ENCODE measurements around the gene CD27.

Gene CD27

GRCh38 chr12:6443361-6443983 lies 1.3 kb upstream of the CD27 start:
- H3K4me3 ChIP-seq (ENCODE audit: low read length), result no peak overlapping the region
- TF ChIP-seq CTCF (conservative IDR thresholded peaks at IDR 0.05; ENCODE audit: low read length), result no peak
- no peak for DNase-seq (ENCODE audit: low read depth)

- no peak for TF ChIP-seq CTCF (conservative IDR thresholded peaks at IDR 0.05; ENCODE audit: low read length)
- no peak overlapping the region for H3K4me3 ChIP-seq (ENCODE audit: low read length)
- no peak for DNase-seq (ENCODE audit: low read depth)
Observed at GRCh38 chr12:6444031-6444430, 724 bp upstream of the CD27 start.

GRCh38 chr12:6450091-6450868 lies 5.5 kb downstream of the CD27 start:
- DNase-seq (ENCODE audit: low read depth), result no peak
- peak overlapping the region; percentile 80 for H3K4me3 ChIP-seq (ENCODE audit: low read length)
- no peak for TF ChIP-seq CTCF (conservative IDR thresholded peaks at IDR 0.05; ENCODE audit: low read length)

- H3K4me3 ChIP-seq (ENCODE audit: low read length), result peak overlapping the region; percentile 80
- TF ChIP-seq CTCF (conservative IDR thresholded peaks at IDR 0.05; ENCODE audit: low read length), result no peak
- DNase-seq (ENCODE audit: low read depth), result no peak
Observed at GRCh38 chr12:6450869-6451347, 6.2 kb downstream of the CD27 start.

- TF ChIP-seq CTCF (conservative IDR thresholded peaks at IDR 0.05; ENCODE audit: low read length), result no peak
- DNase-seq (ENCODE audit: low read depth), result peak; percentile 78
- peak within 1 kb of the TSS; percentile 80 for H3K4me3 ChIP-seq (ENCODE audit: low read length)
Observed at GRCh38 chr12:6451348-6452244, 6.8 kb downstream of the CD27 start, which contains the start of gene TAPBPL. Gene TAPBPL (plus strand): TSS chr12:6452042. CDS start chr12:6452249, 207 bp downstream.

GRCh38 chr12:6452245-6452943 lies 7.6 kb downstream of the CD27 start:
- no peak for DNase-seq (ENCODE audit: low read depth)
- H3K4me3 ChIP-seq (ENCODE audit: low read length), result peak overlapping the region; percentile 80
- no peak for TF ChIP-seq CTCF (conservative IDR thresholded peaks at IDR 0.05; ENCODE audit: low read length)

All from AG10803 (cell line).